Tibial nerve (tissue), 4 donors: Measurements from ENCODE around the gene DDAH1.

Experiments used
- EP300 ChIP-seq, 2 donors: sonication (generic); formaldehyde crosslinking; IDR thresholded peaks; one replicate each; pipeline ENCODE4 v1.6.1; 2017; ENCODE audit warnings: antibody characterized with exemption in 2 of 2, mild to moderate bottlenecking in 1 of 2
- POLR2A ChIP-seq, 2 donors: fragments of 450-650 bp; IDR thresholded peaks; one replicate each; pipeline ENCODE4 v1.6.1; 2017; ENCODE audit warnings: antibody characterized with exemption in 2 of 2, mild to moderate bottlenecking in 2 of 2, moderate library complexity in 2 of 2
- TF ChIP-seq, protein P1 (sequence below), 5 experiments: fragments of 200-600 bp in 3 of 5; fragments of 450-650 bp in 2 of 5; sonication (generic) in 3 of 5; IDR thresholded peaks; one replicate each; pipeline ENCODE4 v1.5.1; 2016 to 2019; ENCODE audit warnings: antibody characterized with exemption in 5 of 5, mild to moderate bottlenecking in 3 of 5, moderate library complexity in 2 of 5

- TF ChIP-seq, protein P1, sequence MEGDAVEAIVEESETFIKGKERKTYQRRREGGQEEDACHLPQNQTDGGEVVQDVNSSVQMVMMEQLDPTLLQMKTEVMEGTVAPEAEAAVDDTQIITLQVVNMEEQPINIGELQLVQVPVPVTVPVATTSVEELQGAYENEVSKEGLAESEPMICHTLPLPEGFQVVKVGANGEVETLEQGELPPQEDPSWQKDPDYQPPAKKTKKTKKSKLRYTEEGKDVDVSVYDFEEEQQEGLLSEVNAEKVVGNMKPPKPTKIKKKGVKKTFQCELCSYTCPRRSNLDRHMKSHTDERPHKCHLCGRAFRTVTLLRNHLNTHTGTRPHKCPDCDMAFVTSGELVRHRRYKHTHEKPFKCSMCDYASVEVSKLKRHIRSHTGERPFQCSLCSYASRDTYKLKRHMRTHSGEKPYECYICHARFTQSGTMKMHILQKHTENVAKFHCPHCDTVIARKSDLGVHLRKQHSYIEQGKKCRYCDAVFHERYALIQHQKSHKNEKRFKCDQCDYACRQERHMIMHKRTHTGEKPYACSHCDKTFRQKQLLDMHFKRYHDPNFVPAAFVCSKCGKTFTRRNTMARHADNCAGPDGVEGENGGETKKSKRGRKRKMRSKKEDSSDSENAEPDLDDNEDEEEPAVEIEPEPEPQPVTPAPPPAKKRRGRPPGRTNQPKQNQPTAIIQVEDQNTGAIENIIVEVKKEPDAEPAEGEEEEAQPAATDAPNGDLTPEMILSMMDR (IDR thresholded peaks at IDR 0.05): no peak
- no peak for TF ChIP-seq POLR2A (IDR thresholded peaks at IDR 0.05)
- no peak for TF ChIP-seq EP300 (IDR thresholded peaks at IDR 0.05)
These were observed 1.9 kb downstream of the DDAH1 start for GRCh38 chr1:85462931-85463649.
